HG02970 (cell line): Measurements from ENCODE around the gene CLEC9A.
"Not testable (repeated sequence)": the region's sequence is repeated elsewhere in the genome, so short reads cannot be mapped to it uniquely, and the experiment has no call there.

Source experiments
- ATAC-seq: cut with Tn5 transposase; IDR thresholded peaks from one replicate; pipeline ENCODE4 v1.9.1; 2021; ENCODE audit warnings: mild to moderate bottlenecking, moderate library complexity, moderate number of reproducible peaks; ENCODE audit not compliant: unreplicated experiment, low FRiP score

Gene CLEC9A

GRCh38 chr12:10030446-10030845 lies at the start of gene CLEC9A:
Gene CLEC9A, plus strand, starts transcription at chr12:10030682. Its CDS starts 22,006 bp downstream, at chr12:10052688.
- ATAC-seq = no peak

- no peak for ATAC-seq
These were observed 38.6 kb upstream of the CLEC9A start for GRCh38 chr12:9991876-9992275.

- no peak for ATAC-seq
These were observed 38.2 kb upstream of the CLEC9A start for GRCh38 chr12:9992296-9992695.

- ATAC-seq = no peak
These were observed 31.5 kb upstream of the CLEC9A start, which contains the start of gene CLEC1B for GRCh38 chr12:9999016-9999415. Gene CLEC1B, minus strand, starts transcription at chr12:9999121. Its CDS starts 21 bp downstream, at chr12:9999100.

GRCh38 chr12:10001171-10001776 lies 29.2 kb upstream of the CLEC9A start:
- no peak for ATAC-seq

GRCh38 chr12:10012630-10013330 lies 17.7 kb upstream of the CLEC9A start:
- ATAC-seq = no peak

GRCh38 chr12:10015450-10015849 lies 15.0 kb upstream of the CLEC9A start:
- ATAC-seq = no peak

- no peak for ATAC-seq
These were observed 13.6 kb upstream of the CLEC9A start for GRCh38 chr12:10016881-10017280.

- no peak for ATAC-seq
These were observed 12.1 kb upstream of the CLEC9A start for GRCh38 chr12:10018386-10018785.

- ATAC-seq = no peak
These were observed 9.1 kb upstream of the CLEC9A start for GRCh38 chr12:10021342-10021741.

- no peak for ATAC-seq
These were observed 5.2 kb upstream of the CLEC9A start for GRCh38 chr12:10025236-10025635.

- not testable (repeated sequence) for ATAC-seq
These were observed 3.8 kb upstream of the CLEC9A start for GRCh38 chr12:10026666-10027065.

- no peak for ATAC-seq
These were observed 3.2 kb upstream of the CLEC9A start for GRCh38 chr12:10027311-10027710.

- no peak for ATAC-seq
These were observed 2.8 kb upstream of the CLEC9A start for GRCh38 chr12:10027721-10028120.

- no peak for ATAC-seq
These were observed 839 bp downstream of the CLEC9A start for GRCh38 chr12:10031321-10031720.

- no peak for ATAC-seq
These were observed 1.3 kb downstream of the CLEC9A start for GRCh38 chr12:10031771-10032175.

GRCh38 chr12:10033783-10034545 lies 3.5 kb downstream of the CLEC9A start:
- ATAC-seq = no peak

GRCh38 chr12:10042167-10042566 lies 11.7 kb downstream of the CLEC9A start:
- no peak for ATAC-seq

GRCh38 chr12:10048526-10048925 lies 18.0 kb downstream of the CLEC9A start:
- no peak for ATAC-seq

GRCh38 chr12:10052193-10052913 lies 21.9 kb downstream of the CLEC9A start:
- ATAC-seq = no peak

- ATAC-seq = no peak
These were observed 27.9 kb downstream of the CLEC9A start for GRCh38 chr12:10058387-10058786.
